Fibroblast of the aortic adventitia (primary cell): ENCODE measurements around the gene HRAS. TPM values are rescaled to one million over a fixed set of nuclear protein-coding genes. Genes with fewer than 3 reads are reported as not detected.

Source experiments
- DNase-seq: peaks from one replicate; pipeline ENCODE4 v3.0.0-alpha.2; 2010; ENCODE audit warnings: low read depth
- H3K4me3 ChIP-seq: 2 replicates; pipeline ENCODE4 v1.5.1; 2011; ENCODE audit warnings: low read depth, mild to moderate bottlenecking, control low read depth, low read length, moderate library complexity
- CTCF ChIP-seq: IDR thresholded peaks from 2 replicates; pipeline ENCODE4 v1.5.1; 2011; ENCODE audit warnings: mild to moderate bottlenecking, low read length, control low read depth, inconsistent platforms; ENCODE audit not compliant: insufficient read depth
- small RNA-seq: library from RNA; depleted of rRNA; stranded (forward); fragments of <200 nt; gene quantifications from one replicate; pipeline ENCODE3, GENCODE V24; 2012
- total RNA-seq: library from RNA; depleted of rRNA; stranded (reverse); fragments of >200 nt; gene quantifications from 2 replicates; pipeline ENCODE4 v1.2.3, GENCODE V29; 2012; ENCODE audit warnings: low replicate concordance

HRAS gene
- total RNA-seq, 1 donor: 34.6 TPM

- no peak for DNase-seq
- no peak overlapping the region for H3K4me3 ChIP-seq
- TF ChIP-seq CTCF: no peak
Observed at GRCh38 chr11:488992-489391, 46.4 kb downstream of the HRAS start.

- no peak overlapping the region for H3K4me3 ChIP-seq
- no peak for TF ChIP-seq CTCF
- DNase-seq: no peak
Observed at GRCh38 chr11:488579-488978, 46.8 kb downstream of the HRAS start.

GRCh38 chr11:488062-488461 lies 47.3 kb downstream of the HRAS start:
- no peak for TF ChIP-seq CTCF
- H3K4me3 ChIP-seq: no peak overlapping the region
- DNase-seq: no peak

- no peak overlapping the region for H3K4me3 ChIP-seq
- TF ChIP-seq CTCF: no peak
- no peak for DNase-seq
Observed at GRCh38 chr11:487571-488021, 47.8 kb downstream of the HRAS start.

- H3K4me3 ChIP-seq: no peak overlapping the region
- no peak for TF ChIP-seq CTCF
- no peak for DNase-seq
Observed at GRCh38 chr11:486189-486588, 49.2 kb downstream of the HRAS start.

GRCh38 chr11:484616-485015 lies 50.8 kb downstream of the HRAS start:
- DNase-seq: no peak
- no peak for TF ChIP-seq CTCF
- H3K4me3 ChIP-seq: no peak overlapping the region

Small RNA genes lying within 50 kb of the gene (small RNA-seq; reads per million reads assigned to genes)
- gene MIR210: 45.2 reads per million, percentile 97 among the genes with 10 or more reads in this experiment

Other genes starting within 250 kb of the HRAS start
- 5.3 and 6.9 TPM in 2 replicates for gene PGGHG, start 246.4 kb downstream of the HRAS start, total RNA-seq
- not detected in 2 replicates for gene IFITM5, start 236.1 kb downstream of the HRAS start, total RNA-seq
- 50.1 and 88.1 TPM in 2 replicates for gene IFITM2, start 227.8 kb downstream of the HRAS start, total RNA-seq
- gene IFITM1, start 221.5 kb downstream of the HRAS start, total RNA-seq: 20.9 and 24.2 TPM in 2 replicates
- gene IFITM3, start 214.7 kb downstream of the HRAS start, total RNA-seq: 34.3 and 95.4 TPM in 2 replicates
- 1.5 and 1.9 TPM in 2 replicates for gene B4GALNT4, start 166.1 kb downstream of the HRAS start, total RNA-seq
- 1.3 and 5.6 TPM in 2 replicates for gene PKP3, start 141.4 kb downstream of the HRAS start, total RNA-seq
- gene SIGIRR, start 120.6 kb downstream of the HRAS start, total RNA-seq: 30.4 and 38.7 TPM in 2 replicates
- gene ANO9, start 93.6 kb downstream of the HRAS start, total RNA-seq: not detected in 2 replicates
- 28.7 and 51.6 TPM in 2 replicates for gene PTDSS2, start 85.3 kb downstream of the HRAS start, total RNA-seq
- 388 and 436 TPM in 2 replicates for gene RNH1, start 28.3 kb downstream of the HRAS start, total RNA-seq
- gene LRRC56, start 2.0 kb upstream of the HRAS start, total RNA-seq: 0.45 and 1.2 TPM in 2 replicates
- 0.36 TPM in 1 of 2 replicates, not detected in the other for gene LMNTD2, start 25.2 kb upstream of the HRAS start, total RNA-seq
- gene RASSF7, start 25.4 kb upstream of the HRAS start, total RNA-seq: 1.6 and 2.5 TPM in 2 replicates
- gene PHRF1, start 40.9 kb upstream of the HRAS start, total RNA-seq: 27.6 and 37.5 TPM in 2 replicates
- gene IRF7, start 80.4 kb upstream of the HRAS start, total RNA-seq: 6.5 and 6.8 TPM in 2 replicates
- not detected in 2 replicates for gene CDHR5, start 89.4 kb upstream of the HRAS start, total RNA-seq
- gene SCT, start 91.6 kb upstream of the HRAS start, total RNA-seq: not detected in 2 replicates
- gene DRD4, start 101.7 kb upstream of the HRAS start, total RNA-seq: 0.09 and 0.16 TPM in 2 replicates
- gene DEAF1, start 159.6 kb upstream of the HRAS start, total RNA-seq: 26.7 and 40.0 TPM in 2 replicates
- gene TMEM80, start 160.2 kb upstream of the HRAS start, total RNA-seq: 3.6 and 9.4 TPM in 2 replicates
- gene EPS8L2, start 170.7 kb upstream of the HRAS start, total RNA-seq: 47.9 and 49.2 TPM in 2 replicates
- 123 and 146 TPM in 2 replicates for gene TALDO1, start 211.9 kb upstream of the HRAS start, total RNA-seq
- gene GATD1, start 241.9 kb upstream of the HRAS start, total RNA-seq: 40.6 and 53.4 TPM in 2 replicates